GM19468 (cell line): ENCODE data around the gene PFN4.

Source experiments
- ATAC-seq: cut with Tn5 transposase; IDR thresholded peaks from one replicate; pipeline ENCODE4 v1.9.1; 2021; ENCODE audit warnings: mild to moderate bottlenecking, moderate library complexity, moderate number of reproducible peaks; ENCODE audit not compliant: unreplicated experiment; ENCODE audit errors: extremely low read depth

PFN4 gene

GRCh38 chr2:24082787-24083566 is 40.2 kb downstream of the PFN4 start:
- no peak for ATAC-seq

GRCh38 chr2:24080701-24081100 is 42.4 kb downstream of the PFN4 start:
- no peak for ATAC-seq

GRCh38 chr2:24077879-24078278 is 45.3 kb downstream of the PFN4 start:
- no peak for ATAC-seq

- no peak for ATAC-seq
Measured at GRCh38 chr2:24077535-24077877, 45.6 kb downstream of the PFN4 start.

- peak; percentile 1 for ATAC-seq
Measured at GRCh38 chr2:24076849-24077534, 46.1 kb downstream of the PFN4 start.

- ATAC-seq, result peak; percentile 95
Measured at GRCh38 chr2:24075915-24076848, 47.0 kb downstream of the PFN4 start, which contains the start of gene SF3B6. TSS of gene SF3B6 (minus strand) at chr2:24076326. CDS start at chr2:24076229, 97 bp downstream.

- ATAC-seq, result no peak
Measured at GRCh38 chr2:24075259-24075658, 47.9 kb downstream of the PFN4 start.

- ATAC-seq, result no peak
Measured at GRCh38 chr2:24073816-24074215, 49.3 kb downstream of the PFN4 start.

GRCh38 chr2:24072259-24072658 is 50.9 kb downstream of the PFN4 start:
- ATAC-seq, result no peak

- no peak for ATAC-seq
Measured at GRCh38 chr2:24065341-24065740, 57.8 kb downstream of the PFN4 start.
